Measurements from ENCODE around the gene PTRHD1. TPM values are rescaled to one million over a fixed set of nuclear protein-coding genes. Genes with fewer than 3 reads are reported as not detected.

PTRHD1 gene
- total and polyA plus RNA-seq, 2 of the 8 experiments (the other 6 are each of a cell fraction or from before 2014, with no cell fraction given): 46.2 to 91.9 TPM

- peak; percentile 45 for TF ChIP-seq POLR2AphosphoS5 (IDR thresholded peaks at IDR 0.05; ENCODE audit: low read depth, low read length)
These were observed 34.4 kb upstream of the PTRHD1 start (continued) for GRCh38 chr2:24827321-24828237.
